Right lobe of liver (tissue), 4 donors: ENCODE measurements around the gene GNPDA2.

ENCODE experiments used
- POLR2A ChIP-seq: fragments of 450-650 bp; IDR thresholded peaks from one replicate; pipeline ENCODE4 v1.6.1; 2017; ENCODE audit warnings: antibody characterized with exemption, mild to moderate bottlenecking
- TF ChIP-seq, protein P1 (sequence below), 4 donors: fragments of 200-600 bp in 3 of 4; fragments of 450-650 bp in 1 of 4; IDR thresholded peaks; one replicate each; pipeline versions ENCODE4 v1.5.1 to v1.8.0; 2016 to 2022; ENCODE audit warnings: antibody characterized with exemption in 4 of 4, mild to moderate bottlenecking in 2 of 4
- donor health status: DM: no; HTN: no; CAD: no.
- donor health status: DM: no; HTN: no; CAD: no.
- donor health status: DM: no; HTN: yes; CAD: no.

GRCh38 chr4:44684648-44685047 lies 41.7 kb downstream of the GNPDA2 start:
- TF ChIP-seq, protein P1, sequence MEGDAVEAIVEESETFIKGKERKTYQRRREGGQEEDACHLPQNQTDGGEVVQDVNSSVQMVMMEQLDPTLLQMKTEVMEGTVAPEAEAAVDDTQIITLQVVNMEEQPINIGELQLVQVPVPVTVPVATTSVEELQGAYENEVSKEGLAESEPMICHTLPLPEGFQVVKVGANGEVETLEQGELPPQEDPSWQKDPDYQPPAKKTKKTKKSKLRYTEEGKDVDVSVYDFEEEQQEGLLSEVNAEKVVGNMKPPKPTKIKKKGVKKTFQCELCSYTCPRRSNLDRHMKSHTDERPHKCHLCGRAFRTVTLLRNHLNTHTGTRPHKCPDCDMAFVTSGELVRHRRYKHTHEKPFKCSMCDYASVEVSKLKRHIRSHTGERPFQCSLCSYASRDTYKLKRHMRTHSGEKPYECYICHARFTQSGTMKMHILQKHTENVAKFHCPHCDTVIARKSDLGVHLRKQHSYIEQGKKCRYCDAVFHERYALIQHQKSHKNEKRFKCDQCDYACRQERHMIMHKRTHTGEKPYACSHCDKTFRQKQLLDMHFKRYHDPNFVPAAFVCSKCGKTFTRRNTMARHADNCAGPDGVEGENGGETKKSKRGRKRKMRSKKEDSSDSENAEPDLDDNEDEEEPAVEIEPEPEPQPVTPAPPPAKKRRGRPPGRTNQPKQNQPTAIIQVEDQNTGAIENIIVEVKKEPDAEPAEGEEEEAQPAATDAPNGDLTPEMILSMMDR (IDR thresholded peaks at IDR 0.05): no peak
- TF ChIP-seq POLR2A: no peak
